CD8-positive, alpha-beta memory T cell (primary cell): Measurements from ENCODE around the gene MIB2. TPM values are rescaled to one million over a fixed set of nuclear protein-coding genes. Genes with fewer than 3 reads are reported as not detected.
"Not testable (repeated sequence)": the region's sequence is repeated elsewhere in the genome, so short reads cannot be mapped to it uniquely, and the experiment has no call there.

Experiments used
- CTCF ChIA-PET: fragments of 350-600 bp; sonication (Branson Sonifier 250); formaldehyde crosslinking; loops from one replicate; lab custom pipeline; 2021; ENCODE audit warnings: antibody characterized with exemption; lab: Charles Lee
- POLR2A ChIA-PET: fragments of 350-600 bp; sonication (Branson Sonifier 250); formaldehyde crosslinking; loops from one replicate; lab custom pipeline; 2021; ENCODE audit warnings: antibody characterized with exemption; lab: Charles Lee
- DNase-seq, 5 donors: peaks; one replicate each; pipeline versions ENCODE4 v3.0.0 to v3.0.0-alpha.2; 2020 to 2022; ENCODE audit warnings: mixed read lengths in 1 of 5
- H3K27ac ChIP-seq: one replicate; pipeline ENCODE4 v1.7.0; 2013; ENCODE audit warnings: low read depth, mild to moderate bottlenecking, low read length, moderate library complexity
- H3K27me3 ChIP-seq: 2 replicates; pipeline ENCODE4 v1.7.0; 2013; ENCODE audit warnings: low read length, mild to moderate bottlenecking; ENCODE audit not compliant: insufficient read depth, poor library complexity, severe bottlenecking
- H3K36me3 ChIP-seq: 2 replicates; pipeline ENCODE4 v1.7.0; 2013; ENCODE audit warnings: mild to moderate bottlenecking, low read length, moderate library complexity; ENCODE audit not compliant: insufficient read depth
- H3K4me1 ChIP-seq: 2 replicates; pipeline ENCODE4 v1.7.0; 2013; ENCODE audit warnings: mild to moderate bottlenecking, low read length, moderate library complexity; ENCODE audit not compliant: insufficient read depth
- H3K4me3 ChIP-seq: 2 replicates; pipeline ENCODE4 v1.7.0; 2013; ENCODE audit warnings: mild to moderate bottlenecking, low read length
- H3K9me3 ChIP-seq: 2 replicates; pipeline ENCODE4 v1.7.0; 2013; ENCODE audit warnings: mild to moderate bottlenecking, low read length
- H3K27ac Mint-ChIP-seq, 8 donors: one replicate each; pipeline ENCODE4 v1.8.0; 2020 to 2021; ENCODE audit warnings: mixed read lengths in 8 of 8, mild to moderate bottlenecking in 6 of 8, inconsistent platforms in 3 of 8, moderate library complexity in 3 of 8
- H3K27me3 Mint-ChIP-seq, 2 donors: one replicate each; pipeline ENCODE4 v1.8.0; 2020 to 2021; ENCODE audit warnings: mixed read lengths in 2 of 2, mild to moderate bottlenecking in 1 of 2, moderate library complexity in 1 of 2
- H3K36me3 Mint-ChIP-seq, 3 donors: one replicate each; pipeline ENCODE4 v1.8.0; 2020 to 2021; ENCODE audit warnings: mixed read lengths in 3 of 3, inconsistent platforms in 1 of 3, mild to moderate bottlenecking in 1 of 3
- H3K4me1 Mint-ChIP-seq, 3 donors: one replicate each; pipeline ENCODE4 v1.8.0; 2020 to 2021; ENCODE audit warnings: mixed read lengths in 3 of 3, inconsistent platforms in 1 of 3, mild to moderate bottlenecking in 1 of 3
- H3K4me3 Mint-ChIP-seq, 7 donors: one replicate each; pipeline ENCODE4 v1.8.0; 2020 to 2021; ENCODE audit warnings: mixed read lengths in 7 of 7, mild to moderate bottlenecking in 6 of 7, moderate library complexity in 4 of 7, inconsistent platforms in 2 of 7
- H3K9me3 Mint-ChIP-seq, 5 donors: one replicate each; pipeline ENCODE4 v1.8.0; 2020 to 2022; ENCODE audit warnings: mixed read lengths in 5 of 5, mild to moderate bottlenecking in 3 of 5, moderate library complexity in 2 of 5, inconsistent platforms in 1 of 5
- polyA plus RNA-seq: library from polyadenylated mRNA; unstranded; fragments of 300-500 nt; fragmentation: Illumina TruSeq; gene quantifications from one replicate; pipeline ENCODE4 v1.2.3, GENCODE V29; 2021
- total RNA-seq, 2 experiments: library from RNA; stranded (reverse); gene quantifications; one replicate each; pipeline ENCODE4 v1.2.3, GENCODE V29; 2021

The MIB2 gene
- total and polyA plus RNA-seq, 3 experiments from 2014 or later = 40.4 to 46.6 (median 45.7) TPM

GRCh38 chr1:1628754-1629429 lies 13.6 kb downstream of the MIB2 start:
- H3K36me3 Mint-ChIP-seq = peaks cover 0 to 2% (median 0%) of the 10 kb centered on the region in 3 donors
- peak overlapping the region in 6 of 7 donors; percentile 26 to 84 (median 48) for H3K4me3 Mint-ChIP-seq
- Histone ChIP-seq H3K4me1 (peaks cover 5% of the 10 kb centered on the region), H3K36me3 (no peaks in the 10 kb centered on the region), H3K9me3 (no peaks in the 10 kb centered on the region), H3K27me3 (no peaks in the 10 kb centered on the region), H3K27ac (peak overlapping the region; percentile 65), H3K4me3 (peak overlapping the region; percentile 39)
- H3K4me1 Mint-ChIP-seq = peaks cover 7 to 25% (median 8%) of the 10 kb centered on the region in 3 donors
- peaks cover 0 to 2% of the 10 kb centered on the region in 2 donors for H3K27me3 Mint-ChIP-seq
- peak overlapping the region in 5 of 8 donors; percentile 32 to 91 (median 61) for H3K27ac Mint-ChIP-seq
- peak; percentile 37 to 71 (median 41) for DNase-seq
- ChIA-PET CTCF (interaction anchor here (1.2 to 3.9 kb wide), 5 partner anchors 8 to 151 kb away, joined by 3 to 29 read pairs (median 6); partner anchors contain the start of gene MIB2), POLR2A (interaction anchor here (0.6 to 3.7 kb wide), 9 partner anchors 8 to 724 kb away, joined by 3 to 101 read pairs (median 4); partner anchors contain the start of gene MIB2)
- peaks cover 0 to 2% (median 0%) of the 10 kb centered on the region in 5 donors for H3K9me3 Mint-ChIP-seq

GRCh38 chr1:1629430-1630190 lies 14.3 kb downstream of the MIB2 start:
- Mint-ChIP-seq H3K4me3 (peak overlapping the region; percentile 73 to 96 (median 86)), H3K4me1 (peaks cover 7 to 21% (median 8%) of the 10 kb centered on the region in 3 donors), H3K27ac (peak overlapping the region; percentile 91 to 99 (median 96)), H3K36me3 (peaks cover 0 to 2% (median 0%) of the 10 kb centered on the region in 3 donors), H3K27me3 (peaks cover 0 to 2% of the 10 kb centered on the region in 2 donors), H3K9me3 (peaks cover 0 to 2% (median 0%) of the 10 kb centered on the region in 5 donors)
- peak overlapping the region; percentile 65 for H3K27ac ChIP-seq
- ChIA-PET POLR2A (interaction anchor here (0.6 to 3.7 kb wide), 10 partner anchors 8 to 254 kb away, joined by 3 to 101 read pairs (median 4); partner anchors contain the start of genes AURKAIP1 and MIB2), CTCF (interaction anchor here (1.2 to 3.9 kb wide), 7 partner anchors 9 to 151 kb away, joined by 3 to 29 read pairs (median 8); partner anchors contain the start of gene MIB2)
- peak overlapping the region; percentile 39 for H3K4me3 ChIP-seq
- peak; percentile 82 to 95 (median 90) for DNase-seq
- H3K36me3 ChIP-seq = no peaks in the 10 kb centered on the region
- no peaks in the 10 kb centered on the region for H3K27me3 ChIP-seq
- peaks cover 5% of the 10 kb centered on the region for H3K4me1 ChIP-seq
- no peaks in the 10 kb centered on the region for H3K9me3 ChIP-seq

GRCh38 chr1:1630191-1630964 lies 15.1 kb downstream of the MIB2 start:
- Mint-ChIP-seq H3K27me3 (peaks cover 0 to 2% of the 10 kb centered on the region in 2 donors), H3K27ac (peak overlapping the region; percentile 91 to 99 (median 96)), H3K4me3 (peak overlapping the region; percentile 86 to 96 (median 92)), H3K36me3 (peaks cover 0 to 2% (median 0%) of the 10 kb centered on the region in 3 donors), H3K9me3 (peaks cover 0 to 2% (median 0%) of the 10 kb centered on the region in 5 donors), H3K4me1 (peaks cover 6 to 17% (median 8%) of the 10 kb centered on the region in 3 donors)
- Histone ChIP-seq H3K27me3 (no peaks in the 10 kb centered on the region), H3K27ac (peak overlapping the region; percentile 51), H3K36me3 (no peaks in the 10 kb centered on the region), H3K4me3 (no peak overlapping the region), H3K9me3 (no peaks in the 10 kb centered on the region), H3K4me1 (peaks cover 5% of the 10 kb centered on the region)
- peak; percentile 92 to 98 (median 97) for DNase-seq
- POLR2A ChIA-PET = interaction anchor here (0.5 to 3.7 kb wide), 9 partner anchors 9 to 265 kb away, joined by 3 to 101 read pairs (median 4); partner anchors contain the start of genes AURKAIP1, CCNL2 and MIB2
- CTCF ChIA-PET = interaction anchor here (1.8 to 3.9 kb wide), 5 partner anchors 9 to 48 kb away, joined by 6 to 29 read pairs (median 8); partner anchors contain the start of gene MIB2

GRCh38 chr1:1630965-1631781 lies 15.9 kb downstream of the MIB2 start:
- DNase-seq = peak; percentile 27 to 74 (median 44)
- ChIA-PET CTCF (interaction anchor here (0.8 to 3.9 kb wide), 4 partner anchors 17 to 277 kb away, joined by 3 to 29 read pairs (median 8); partner anchors contain the start of gene MIB2), POLR2A (interaction anchor here (0.5 to 3.7 kb wide), 6 partner anchors 16 to 266 kb away, joined by 3 to 101 read pairs (median 6); partner anchors contain the start of genes AURKAIP1, CCNL2 and MIB2)
- Mint-ChIP-seq H3K27ac (peak overlapping the region in 7 of 8 donors; percentile 43 to 91 (median 84)), H3K4me1 (peaks cover 4 to 10% (median 8%) of the 10 kb centered on the region in 3 donors), H3K27me3 (peaks cover 0 to 2% of the 10 kb centered on the region in 2 donors), H3K9me3 (peaks cover 0 to 2% (median 0%) of the 10 kb centered on the region in 5 donors), H3K36me3 (peaks cover 0 to 2% (median 0%) of the 10 kb centered on the region in 3 donors), H3K4me3 (peak overlapping the region; percentile 58 to 89 (median 80))
- Histone ChIP-seq H3K27ac (peak overlapping the region; percentile 24), H3K9me3 (no peaks in the 10 kb centered on the region), H3K27me3 (no peaks in the 10 kb centered on the region), H3K4me3 (peak overlapping the region; percentile 26), H3K4me1 (peaks cover 5% of the 10 kb centered on the region), H3K36me3 (no peaks in the 10 kb centered on the region)

- ChIA-PET POLR2A (interaction anchor here (0.5 to 3.7 kb wide), 2 partner anchors 16 to 87 kb away, joined by 7 to 101 read pairs; partner anchors contain the start of gene MIB2), CTCF (interaction anchor here (0.8 to 1.9 kb wide), 2 partner anchors 46 to 277 kb away, joined by 3 to 8 read pairs; no protein-coding TSS in a partner anchor)
- Mint-ChIP-seq H3K36me3 (peaks cover 0 to 9% (median 0%) of the 10 kb centered on the region in 3 donors), H3K4me3 (peak within 1 kb of the TSS; percentile 58 to 89 (median 80)), H3K9me3 (peaks cover 0 to 2% (median 0%) of the 10 kb centered on the region in 5 donors), H3K4me1 (peaks cover 4 to 10% (median 8%) of the 10 kb centered on the region in 3 donors), H3K27me3 (peaks cover 0 to 2% of the 10 kb centered on the region in 2 donors), H3K27ac (peak within 1 kb of the TSS in 7 of 8 donors; percentile 43 to 91 (median 84))
- Histone ChIP-seq H3K27me3 (no peaks in the 10 kb centered on the region), H3K9me3 (no peaks in the 10 kb centered on the region), H3K4me3 (peak within 1 kb of the TSS; percentile 26), H3K4me1 (peaks cover 5% of the 10 kb centered on the region), H3K36me3 (no peaks in the 10 kb centered on the region), H3K27ac (peak within 1 kb of the TSS; percentile 24)
- DNase-seq = peak in 1 of 5 donors; percentile 56
Measured at GRCh38 chr1:1631782-1632420, 16.6 kb downstream of the MIB2 start, which contains the start of gene MMP23B. Gene MMP23B, plus strand, starts transcription at chr1:1632173. Its CDS starts 46 bp downstream, at chr1:1632219.

- H3K4me3 ChIP-seq, H3K27ac ChIP-seq, H3K27me3 ChIP-seq, H3K27me3 Mint-ChIP-seq, H3K4me3 Mint-ChIP-seq, H3K4me1 ChIP-seq, H3K36me3 ChIP-seq, H3K9me3 ChIP-seq, POLR2A ChIA-PET, DNase-seq, CTCF ChIA-PET, H3K9me3 Mint-ChIP-seq, H3K27ac Mint-ChIP-seq: not testable (repeated sequence)
- Mint-ChIP-seq H3K36me3 (peaks cover 0 to 15% (median 0%) of the 10 kb centered on the region in 3 donors), H3K4me1 (peaks cover 4 to 10% (median 8%) of the 10 kb centered on the region in 3 donors)
Measured at GRCh38 chr1:1633409-1633808, 18.1 kb downstream of the MIB2 start.
